Activated T-helper 1 cell treated with Interleukin-2 at 50 U/mL for 16 hours (primary cell): ENCODE data around the gene PRDM2.

Experiments
- DNase-seq: peaks from one replicate; pipeline ENCODE4 v3.0.0-alpha.2; 2020; ENCODE audit warnings: low read depth

The PRDM2 gene

GRCh38 chr1:13817906-13818305 lies 117.9 kb downstream of the PRDM2 start:
- no peak for DNase-seq

DNA sequence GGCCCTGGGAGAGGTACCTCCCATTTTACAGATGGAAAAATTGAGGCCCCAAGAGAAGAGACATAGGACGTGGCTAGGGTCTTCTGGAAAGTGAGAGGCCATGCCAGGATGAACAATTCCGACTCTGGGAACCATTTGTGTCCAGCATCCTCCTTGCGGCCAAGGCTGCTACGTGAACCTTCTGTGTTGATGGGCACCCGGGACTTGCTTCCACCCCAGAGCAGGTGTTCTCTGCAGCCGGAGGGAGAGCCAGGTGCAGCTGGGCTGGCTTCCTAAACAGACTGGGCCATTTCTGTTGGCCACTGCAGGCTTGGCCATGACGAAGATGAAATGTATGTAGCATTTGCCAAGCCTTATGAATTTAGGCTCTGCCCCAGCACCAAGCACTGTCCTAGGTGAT lies 118.9 kb downstream of the PRDM2 start:
- DNase-seq = no peak

DNA sequence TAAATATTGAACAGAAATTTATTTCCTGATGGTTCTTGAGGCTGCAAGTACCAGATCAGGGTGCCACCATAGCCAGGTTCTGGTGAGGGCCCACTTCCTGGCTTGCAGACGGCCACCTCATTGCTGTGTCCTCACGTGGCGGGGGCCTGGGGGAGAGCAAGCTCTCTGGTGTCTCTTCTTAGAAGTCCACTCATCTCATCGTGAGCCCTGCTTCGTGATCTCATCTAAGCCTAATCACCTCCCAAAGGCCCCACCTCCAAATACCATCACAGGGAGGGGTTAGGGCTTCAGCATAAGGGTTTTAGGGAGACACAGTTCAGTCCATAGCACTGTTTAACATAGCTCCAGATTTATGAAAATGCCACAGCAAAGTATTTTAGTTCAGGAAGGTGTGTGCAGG lies 119.7 kb downstream of the PRDM2 start:
- no peak for DNase-seq

DNA sequence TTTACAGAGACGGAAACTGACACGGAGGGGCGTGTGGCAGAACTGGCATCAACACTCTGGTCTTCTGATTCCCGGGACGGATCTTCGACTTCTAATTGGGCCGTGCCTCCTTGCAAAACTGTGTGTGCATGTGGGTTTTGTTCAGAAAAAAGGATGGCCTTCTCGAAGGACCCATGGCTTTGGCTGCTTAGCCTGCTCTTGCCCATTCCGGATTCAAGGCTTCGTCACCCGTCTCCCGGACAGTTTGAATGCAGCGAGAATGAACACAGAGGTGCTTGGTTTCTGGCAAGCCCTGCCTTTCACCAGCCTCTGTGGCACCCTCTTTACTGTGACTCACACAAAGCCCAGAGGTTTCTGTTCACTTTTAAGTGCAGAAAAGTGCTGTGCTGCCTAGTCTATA lies 120.1 kb downstream of the PRDM2 start:
- no peak for DNase-seq

- DNase-seq = no peak
Observed at GRCh38 chr1:13820456-13820855, 120.5 kb downstream of the PRDM2 start.

DNA sequence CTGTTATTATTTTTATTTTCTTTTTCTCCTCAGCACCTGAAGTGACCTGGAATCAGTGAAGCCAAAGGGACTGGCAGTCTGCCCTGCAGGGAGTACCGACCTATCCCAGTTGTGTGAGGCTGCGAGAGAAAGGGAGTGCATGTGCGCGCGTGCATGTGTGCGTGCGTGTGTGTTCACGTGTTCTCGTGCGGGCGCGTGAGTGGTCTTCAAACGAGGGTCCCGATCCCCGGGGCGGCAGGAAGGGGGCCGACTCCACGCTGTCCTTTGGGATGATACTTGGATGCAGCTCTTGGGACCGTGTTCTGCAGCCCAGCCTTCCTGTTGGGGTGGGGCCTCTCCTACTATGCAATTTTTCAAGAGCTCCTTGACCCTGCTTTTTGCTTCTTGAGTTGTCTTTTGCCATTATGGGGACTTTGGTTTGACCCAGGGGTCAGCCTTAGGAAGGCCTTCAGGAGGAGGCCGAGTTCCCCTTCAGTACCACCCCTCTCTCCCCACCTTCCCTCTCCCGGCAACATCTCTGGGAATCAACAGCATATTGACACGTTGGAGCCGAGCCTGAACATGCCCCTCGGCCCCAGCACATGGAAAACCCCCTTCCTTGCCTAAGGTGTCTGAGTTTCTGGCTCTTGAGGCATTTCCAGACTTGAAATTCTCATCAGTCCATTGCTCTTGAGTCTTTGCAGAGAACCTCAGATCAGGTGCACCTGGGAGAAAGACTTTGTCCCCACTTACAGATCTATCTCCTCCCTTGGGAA lies 123.3 kb downstream of the PRDM2 start:
- DNase-seq = no peak

DNA sequence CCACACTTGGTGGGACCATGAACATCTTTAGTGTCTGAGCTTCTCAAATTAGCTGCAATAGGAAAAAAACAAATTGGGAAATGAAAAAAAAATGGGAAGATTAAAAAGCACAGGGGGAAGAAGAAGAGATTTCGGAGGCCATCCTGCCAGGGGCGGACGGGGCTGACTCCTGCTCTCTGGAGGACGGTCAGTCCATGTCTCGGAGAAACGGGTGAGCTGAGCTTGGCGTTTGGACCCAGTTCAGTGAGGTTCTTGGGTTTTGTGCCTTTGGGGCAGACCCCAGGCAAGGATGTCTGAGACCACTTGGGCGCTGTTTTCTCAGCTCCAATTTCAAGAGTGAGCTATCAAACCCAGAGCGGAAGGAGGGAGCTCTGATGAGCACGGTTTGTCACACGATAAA lies 123.9 kb downstream of the PRDM2 start:
- no peak for DNase-seq

DNA sequence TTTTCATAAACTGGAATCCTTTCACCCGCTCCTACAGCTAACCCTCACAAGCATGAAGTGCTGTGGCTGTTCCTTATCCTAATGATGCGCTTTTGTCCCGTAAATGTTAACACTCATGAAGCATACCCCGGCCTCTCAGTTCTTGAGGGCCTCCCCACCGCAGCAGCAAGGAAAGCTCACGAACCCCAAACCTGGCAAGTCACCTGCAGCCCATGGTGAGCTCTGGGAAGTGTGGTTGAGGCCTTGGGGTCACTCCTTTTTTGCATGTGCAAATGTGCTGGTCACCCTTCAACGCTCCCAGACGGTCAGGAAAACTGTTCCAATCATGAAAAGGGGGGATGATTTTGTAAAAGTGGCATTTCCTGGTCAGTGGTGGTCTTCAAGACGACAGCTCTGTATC lies 124.6 kb downstream of the PRDM2 start:
- DNase-seq = no peak

- no peak for DNase-seq
Observed at GRCh38 chr1:13825033-13825432, 125.0 kb downstream of the PRDM2 start.

DNA sequence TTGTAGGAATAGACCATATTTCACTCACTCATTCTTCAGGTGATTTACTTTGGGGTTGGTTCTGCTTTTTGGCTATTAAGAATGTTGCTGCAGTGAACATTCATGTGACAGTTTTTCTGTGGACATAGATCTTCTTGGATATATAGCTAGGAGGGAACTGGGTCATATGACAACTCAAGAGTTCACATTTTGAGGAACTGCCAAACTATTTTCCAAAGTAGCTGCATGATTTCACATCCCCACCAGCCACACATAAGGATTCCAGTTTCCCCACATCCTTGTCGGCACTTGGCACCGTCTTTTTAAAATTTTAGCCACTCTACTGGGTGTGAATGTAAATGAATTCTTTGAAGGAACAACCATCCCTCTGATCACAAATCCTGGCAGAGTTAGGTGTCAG lies 126.0 kb downstream of the PRDM2 start:
- no peak for DNase-seq

- DNase-seq = no peak
Observed at GRCh38 chr1:13826591-13826990, 126.6 kb downstream of the PRDM2 start.

DNA sequence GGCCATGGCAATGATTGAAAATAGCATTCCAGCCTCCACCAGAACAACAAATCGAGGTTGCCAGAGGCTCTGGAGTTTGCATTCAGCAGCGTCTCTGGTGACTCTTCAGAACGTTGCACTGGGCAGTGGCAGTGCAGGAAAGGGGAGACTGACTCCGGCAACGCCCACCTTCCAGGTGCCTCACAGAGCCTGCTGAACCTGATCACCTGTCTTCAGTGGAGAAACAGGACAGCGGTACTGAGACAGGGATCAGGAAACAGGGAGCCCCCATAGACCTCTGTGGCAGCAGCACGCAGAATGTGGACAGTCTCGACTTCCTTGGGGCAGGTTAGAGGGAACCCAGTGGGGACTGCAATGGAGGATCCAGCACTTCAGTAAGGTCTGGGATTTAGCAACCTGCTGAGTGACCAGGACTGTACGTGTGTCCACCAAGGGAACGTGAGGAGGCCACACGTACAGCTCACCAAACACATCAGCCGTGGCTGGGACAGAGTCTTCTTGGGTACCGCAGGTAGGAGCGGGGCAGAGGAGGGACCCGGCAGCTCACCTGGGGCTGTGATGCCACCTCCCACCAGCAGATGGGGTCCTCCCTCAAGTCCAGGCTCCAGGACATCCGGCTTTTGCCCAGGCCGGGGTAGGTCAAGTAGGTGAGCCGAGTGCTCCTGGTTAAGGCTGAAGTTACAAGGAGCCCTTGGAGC lies 128.6 kb downstream of the PRDM2 start:
- no peak for DNase-seq

DNA sequence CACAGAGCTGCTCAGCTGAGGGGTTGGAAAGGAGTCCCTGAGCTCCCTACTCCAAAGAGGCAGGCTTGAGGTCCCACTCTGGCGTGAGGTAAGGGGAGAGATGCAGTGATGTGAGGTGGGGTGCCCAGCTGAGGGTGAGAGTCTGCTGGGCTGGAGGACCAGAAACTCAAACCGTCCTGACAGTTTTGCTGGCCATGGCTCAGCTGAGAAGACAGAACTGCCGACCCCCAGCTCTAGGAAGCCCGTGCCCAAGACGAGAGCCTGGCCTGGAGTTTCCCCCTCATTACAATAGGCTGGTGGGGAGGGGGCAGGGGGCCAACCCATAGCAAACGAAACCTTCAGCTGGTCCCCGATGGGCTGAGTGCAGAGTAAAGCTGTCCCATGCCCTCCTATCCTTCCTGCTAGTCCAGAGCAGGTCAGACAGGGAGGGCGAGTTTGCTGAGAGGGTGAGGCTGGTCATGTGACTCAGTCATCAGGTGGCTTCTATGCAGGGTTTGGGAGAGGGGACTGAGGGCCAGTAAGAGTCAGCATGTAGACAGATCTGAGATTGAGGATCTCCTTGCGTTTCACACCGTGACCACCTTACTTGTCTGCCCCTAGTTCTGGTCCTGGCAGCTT lies 129.3 kb downstream of the PRDM2 start:
- no peak for DNase-seq

DNA sequence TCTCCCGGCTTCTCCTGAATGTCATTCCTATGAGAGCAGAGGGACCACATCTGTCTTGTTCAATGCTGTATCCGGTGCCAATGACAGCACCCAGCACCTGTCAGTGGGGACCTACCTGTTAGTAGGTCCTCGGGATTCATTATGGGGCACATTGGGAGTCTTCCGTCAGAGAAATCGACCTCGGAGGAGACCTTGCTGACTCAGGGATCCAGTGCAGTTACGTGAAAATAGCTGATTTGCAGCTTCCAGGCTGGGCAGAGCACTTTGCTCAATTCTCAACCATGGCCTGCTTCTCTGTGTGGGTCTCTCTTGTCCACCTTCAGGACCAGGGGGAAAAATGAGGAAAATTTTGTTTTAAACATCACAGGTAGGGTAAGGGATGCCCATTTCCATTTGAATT lies 130.2 kb downstream of the PRDM2 start:
- no peak for DNase-seq

DNA sequence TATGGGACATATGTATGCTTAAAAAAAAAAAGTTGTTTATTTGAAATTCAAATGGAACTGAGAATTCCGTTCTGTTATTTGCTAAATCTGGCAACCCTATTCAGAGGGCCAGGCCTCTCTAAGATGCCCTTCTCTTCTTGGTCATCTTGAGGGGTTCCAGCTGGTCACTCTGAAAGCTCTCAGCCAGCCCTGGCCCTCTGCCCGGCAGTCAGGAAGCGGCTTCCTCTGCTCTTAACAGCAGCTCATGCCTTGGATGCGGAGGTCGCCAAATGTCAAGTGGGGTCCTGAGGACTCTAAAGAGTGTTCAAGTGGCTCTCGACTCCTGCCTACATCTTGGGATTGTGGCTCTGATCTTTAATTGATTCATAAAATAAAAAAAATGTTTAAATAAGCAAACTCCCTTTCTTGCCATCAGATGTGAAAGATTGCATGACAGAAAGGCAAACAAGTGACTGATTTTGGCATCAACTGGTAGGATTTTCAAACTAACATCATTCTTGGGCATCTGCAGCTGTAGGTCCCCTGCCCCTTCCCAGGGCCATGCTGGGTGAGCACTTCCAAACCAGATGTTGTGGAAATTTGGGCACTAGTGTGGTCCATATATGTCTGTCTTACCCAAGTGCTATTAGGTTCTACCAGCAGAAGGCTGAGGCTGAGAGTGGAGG lies 130.8 kb downstream of the PRDM2 start:
- no peak for DNase-seq

DNA sequence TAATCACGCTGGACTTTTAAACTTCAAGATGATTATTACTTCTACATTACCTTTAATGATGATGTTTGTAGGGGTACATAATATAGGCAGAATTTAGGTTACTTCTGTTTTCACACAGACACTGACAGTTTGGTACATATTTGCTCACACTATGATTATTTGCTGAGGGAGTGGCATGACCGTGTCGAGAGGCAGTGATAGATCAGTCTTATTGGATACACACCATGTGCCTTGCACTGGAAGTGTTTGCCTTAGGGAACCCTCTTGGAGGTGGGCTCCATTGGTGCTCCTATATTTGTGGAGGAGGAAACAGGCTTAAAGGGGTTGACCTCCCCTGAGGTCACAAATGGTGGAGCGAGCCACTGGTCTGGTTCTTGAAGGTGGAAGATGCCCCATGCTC lies 132.1 kb downstream of the PRDM2 start:
- DNase-seq = no peak

DNA sequence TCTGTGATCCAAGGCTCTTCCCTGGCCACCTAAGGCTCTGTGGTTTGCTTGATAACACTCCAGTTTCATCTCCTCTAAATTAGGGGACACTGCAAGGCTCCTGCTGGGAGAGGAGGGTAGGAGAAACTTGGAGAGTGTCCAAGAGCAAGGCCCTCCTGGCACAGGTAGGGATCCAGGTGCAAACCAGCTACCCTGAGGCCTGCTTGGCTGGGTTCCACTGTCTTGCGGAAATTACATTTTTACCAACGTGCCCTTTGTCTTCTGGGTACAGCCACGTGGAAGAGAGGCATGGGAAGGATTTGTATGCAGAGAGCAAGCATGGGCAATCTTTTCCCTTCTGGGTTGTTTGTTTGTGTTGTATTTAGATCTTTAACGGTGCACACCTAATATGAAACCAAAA lies 132.5 kb downstream of the PRDM2 start:
- DNase-seq = no peak

GRCh38 chr1:13836136-13836535 lies 136.1 kb downstream of the PRDM2 start:
- no peak for DNase-seq

DNA sequence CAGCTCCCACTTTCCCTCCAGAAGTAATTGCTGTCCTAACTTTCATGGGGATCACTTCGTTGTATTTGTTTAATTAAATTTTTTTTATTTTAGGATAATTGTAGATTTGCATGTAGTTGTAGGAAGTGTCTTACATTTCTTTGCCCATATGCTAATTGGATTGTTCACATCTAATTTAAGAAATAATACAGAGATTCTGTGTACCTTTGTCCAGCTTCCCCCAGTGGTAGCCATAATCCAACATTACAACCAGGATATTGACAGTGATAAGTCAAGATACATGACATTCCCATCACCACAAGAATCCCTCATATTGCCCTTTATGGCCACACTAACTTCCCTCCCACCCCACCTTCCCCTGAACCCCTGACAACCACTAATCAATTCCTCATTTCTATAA lies 136.6 kb downstream of the PRDM2 start:
- no peak for DNase-seq

- no peak for DNase-seq
Observed at GRCh38 chr1:13838236-13838635, 138.2 kb downstream of the PRDM2 start.

GRCh38 chr1:13842497-13842896 lies 142.5 kb downstream of the PRDM2 start:
- no peak for DNase-seq

DNA sequence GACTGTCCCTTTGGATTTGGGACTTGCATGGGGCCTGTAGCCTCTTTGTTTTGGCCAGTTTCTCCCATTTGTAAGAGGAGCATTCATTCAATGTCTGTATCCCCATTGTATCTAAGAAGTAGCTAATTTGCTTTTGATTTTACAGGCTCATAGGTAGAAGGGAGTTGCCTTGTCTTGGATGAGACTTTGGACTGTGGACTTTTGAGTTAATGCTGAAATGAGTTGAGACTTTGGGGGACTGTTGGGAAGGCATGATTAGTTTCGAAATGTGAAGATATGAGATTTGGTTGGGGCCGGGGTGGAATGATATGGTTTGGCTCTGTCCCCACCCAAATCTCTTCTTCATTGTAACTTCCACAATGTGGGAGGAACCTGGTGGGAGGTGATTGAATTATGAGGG lies 151.7 kb downstream of the PRDM2 start:
- no peak for DNase-seq

- DNase-seq = no peak
Observed at GRCh38 chr1:13855554-13855953, 155.6 kb downstream of the PRDM2 start.
